ENCODE results near the gene POTEF.
"Not testable (repeated sequence)": the region's sequence is repeated elsewhere in the genome, so short reads cannot be mapped to it uniquely, and the experiment has no call there.

POTEF gene

DNA sequence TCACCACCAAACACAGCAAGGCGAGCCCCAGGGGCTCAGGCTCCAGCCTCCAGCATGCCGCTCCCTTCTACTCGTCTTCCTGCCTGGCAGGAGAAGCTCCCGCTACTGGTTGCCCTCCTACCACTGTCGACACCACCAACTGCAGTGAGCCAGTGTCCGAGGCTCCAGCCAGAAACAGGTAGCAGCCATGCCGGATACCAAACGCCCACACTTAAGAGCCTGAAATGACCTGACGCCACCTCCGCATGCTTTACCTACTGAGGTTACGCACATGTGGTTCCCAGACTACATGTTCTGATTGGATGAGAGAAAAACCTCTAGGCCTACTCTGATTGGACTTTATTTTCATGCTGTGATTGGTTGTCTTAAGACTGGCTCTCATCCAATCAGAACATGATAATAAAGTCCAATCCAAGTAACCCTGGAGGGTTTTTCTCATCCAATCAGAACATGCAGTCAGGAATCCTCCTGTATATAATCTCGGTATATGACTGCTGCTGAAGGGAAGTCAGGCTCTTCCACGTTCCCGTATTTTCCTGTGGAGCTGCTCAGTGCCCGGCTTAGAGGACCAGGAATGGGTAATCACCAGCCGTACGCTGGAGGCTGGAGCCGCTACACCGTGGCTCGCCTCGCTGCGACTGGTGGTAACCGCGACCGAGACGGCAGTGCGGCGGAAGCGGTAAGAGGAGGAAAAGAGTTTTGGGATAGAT lies at the start of gene POTEF:
TSS of gene POTEF (minus strand) at position 103 of the 710 bp plus-strand sequence. CDS start 8,707 bp downstream, outside the sequence.
- DNase-seq (ENCODE audit: low read depth): not testable (repeated sequence)

GRCh38 chr2:130174866-130175265 lies 45.8 kb upstream of the POTEF start:
- DNase-seq (ENCODE audit: low read depth): not testable (repeated sequence)

DNA sequence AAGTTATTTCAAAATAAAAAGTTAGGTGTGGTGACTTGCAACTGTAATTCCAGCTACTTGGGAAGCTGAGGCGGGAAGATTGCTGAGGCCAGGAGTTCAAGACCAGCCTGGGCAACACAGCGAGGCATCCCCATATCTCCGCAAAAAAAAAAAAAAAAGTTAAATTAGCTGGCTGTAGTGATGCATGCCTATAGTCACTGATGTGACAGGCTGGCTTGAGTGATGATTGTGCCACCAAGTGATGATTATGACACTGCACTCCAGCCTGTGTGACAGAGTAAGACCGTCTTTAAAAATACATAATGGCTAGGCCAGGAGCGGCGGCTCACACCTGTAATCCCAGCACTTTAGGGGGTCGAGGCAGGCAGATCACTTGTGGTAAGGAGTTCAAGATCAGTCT lies 40.9 kb upstream of the POTEF start:
- no peak for DNase-seq (ENCODE audit: low read depth)

DNA sequence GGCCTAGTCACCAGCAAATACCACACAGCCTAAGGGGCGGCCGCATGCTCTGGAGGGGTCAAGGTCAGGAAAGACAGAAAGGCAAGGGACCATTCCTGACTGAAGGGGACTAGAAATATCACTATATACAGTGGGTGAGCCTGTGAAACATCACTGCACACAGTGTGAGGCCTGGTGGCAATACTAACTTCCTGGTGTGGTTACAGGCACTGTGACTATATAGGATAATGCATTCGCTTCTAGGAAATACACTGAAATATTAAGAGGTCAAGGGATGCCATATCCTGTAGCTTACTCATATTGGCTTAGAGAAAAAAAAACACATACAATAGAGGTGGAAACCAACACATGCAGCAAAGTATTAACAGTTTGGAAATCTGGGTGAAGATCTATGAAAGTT lies 40.1 kb upstream of the POTEF start:
- not testable (repeated sequence) for DNase-seq (ENCODE audit: low read depth)

GRCh38 chr2:130166611-130167010 lies 37.6 kb upstream of the POTEF start:
- not testable (repeated sequence) for DNase-seq (ENCODE audit: low read depth)

DNA sequence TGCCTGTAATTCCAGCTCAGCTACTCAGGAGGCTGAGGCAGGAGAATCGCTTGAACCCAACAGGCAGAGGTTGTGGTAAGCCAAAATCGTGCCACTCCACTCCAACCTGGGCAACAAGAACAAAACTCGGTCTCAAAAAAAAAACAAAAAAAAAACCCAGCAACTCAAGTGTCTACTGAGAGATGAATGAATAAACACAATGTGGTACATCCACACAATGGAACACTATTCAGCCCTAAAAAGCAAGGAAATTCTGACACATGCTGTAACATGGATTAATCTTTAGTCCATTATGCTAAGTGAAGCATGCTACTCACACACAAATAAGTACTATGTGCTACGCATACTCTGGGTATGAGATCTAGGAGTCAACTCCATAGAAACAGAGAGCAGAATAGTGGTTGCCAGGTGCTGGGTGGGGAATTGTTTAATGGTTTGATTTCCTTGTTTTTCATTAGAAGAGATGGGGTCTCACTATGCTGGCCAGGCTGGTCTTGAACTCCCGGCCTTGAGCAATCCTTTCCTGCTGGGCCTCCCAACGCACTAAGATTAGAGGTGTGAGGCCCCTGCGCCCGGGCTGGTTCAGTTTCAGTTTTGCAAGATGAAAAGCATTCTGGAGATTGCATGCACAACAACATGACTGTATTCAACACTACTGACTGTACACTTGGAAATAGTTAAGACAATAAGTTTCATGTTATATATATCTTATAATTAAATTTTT lies 36.4 kb upstream of the POTEF start:
- no peak for DNase-seq (ENCODE audit: low read depth)

DNA sequence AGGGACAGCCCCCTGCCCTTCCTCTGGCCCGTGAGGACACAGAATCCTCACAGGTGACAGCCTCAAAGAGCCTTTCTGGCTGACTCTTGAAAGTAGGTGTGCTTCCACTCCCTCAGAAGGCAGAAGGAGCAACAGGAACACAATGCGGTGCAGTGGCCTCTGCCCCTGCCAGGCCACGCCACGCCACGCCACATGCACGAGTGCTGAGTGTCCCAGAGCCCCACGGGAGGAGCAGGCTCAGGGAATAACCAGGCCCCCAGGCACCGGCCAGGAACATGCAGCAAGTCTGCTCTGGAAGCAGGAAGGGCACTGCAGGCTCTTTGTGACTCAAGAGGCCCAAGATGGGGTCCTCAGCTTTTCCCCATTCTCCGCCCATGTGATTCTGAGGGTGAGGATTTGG lies 33.9 kb upstream of the POTEF start:
- DNase-seq (ENCODE audit: low read depth): no peak

DNA sequence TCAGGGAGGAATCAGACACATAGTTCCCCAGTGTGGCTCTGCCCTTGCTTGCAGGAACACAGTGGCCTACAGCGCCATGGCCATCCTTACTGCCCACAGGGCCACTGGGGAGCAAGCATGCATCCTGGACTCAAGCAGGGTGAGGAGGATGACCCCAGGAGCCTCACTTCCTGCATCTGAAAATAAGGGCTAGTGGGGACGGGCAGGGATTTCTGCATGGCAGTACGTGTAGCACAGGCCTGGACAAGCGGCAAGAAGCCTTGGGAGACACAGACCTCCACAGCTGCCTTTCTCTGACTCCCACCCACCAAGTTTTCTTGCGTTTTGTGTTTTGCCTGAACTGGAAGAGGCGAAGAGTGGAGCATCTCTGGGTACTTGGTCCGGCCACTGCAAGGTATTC lies 33.5 kb upstream of the POTEF start:
- DNase-seq (ENCODE audit: low read depth): not testable (repeated sequence)

- not testable (repeated sequence) for DNase-seq (ENCODE audit: low read depth)
Measured at GRCh38 chr2:130160838-130161705, 32.0 kb upstream of the POTEF start.

DNA sequence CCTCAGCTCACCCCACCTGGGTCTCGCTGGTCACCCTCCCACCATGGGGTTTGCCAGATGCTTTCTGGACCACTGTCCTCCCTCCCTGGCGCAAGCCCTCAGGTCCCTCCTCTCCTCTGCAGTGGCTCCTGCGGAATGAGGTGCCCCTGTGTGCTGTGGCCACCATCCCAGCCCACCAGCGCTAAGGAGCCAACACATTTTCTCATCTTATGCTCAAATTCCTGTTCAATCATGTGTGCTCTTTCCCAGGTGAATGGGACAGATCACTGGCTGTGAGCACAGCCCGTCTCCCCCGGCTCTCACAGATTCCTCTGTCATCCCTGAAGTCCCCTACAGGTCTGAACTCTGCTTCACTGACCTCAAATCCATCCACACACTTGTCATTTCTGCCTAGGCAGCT lies 31.1 kb upstream of the POTEF start:
- no peak for DNase-seq (ENCODE audit: low read depth)

GRCh38 chr2:130159376-130159775 lies 30.4 kb upstream of the POTEF start:
- not testable (repeated sequence) for DNase-seq (ENCODE audit: low read depth)

DNA sequence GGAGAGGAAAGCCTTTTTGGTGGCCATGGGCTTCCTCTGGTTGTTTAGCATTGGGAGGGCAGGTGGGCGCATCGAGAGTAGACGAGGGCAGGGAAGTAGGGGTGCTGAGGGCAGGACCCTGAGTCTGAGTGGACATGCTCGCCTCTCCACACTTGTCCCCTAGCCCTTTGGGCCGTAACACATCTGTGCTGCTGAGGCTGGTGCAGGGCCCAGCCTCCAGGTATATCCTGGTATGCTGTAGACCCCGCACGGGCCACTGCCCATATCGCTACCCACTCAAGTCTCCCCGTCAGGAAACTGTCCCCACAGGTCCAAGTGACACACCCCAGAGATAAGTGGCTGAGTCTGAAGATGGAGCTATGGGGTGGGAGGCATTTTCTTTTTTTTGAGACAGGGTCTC lies 29.6 kb upstream of the POTEF start:
- DNase-seq (ENCODE audit: low read depth): no peak

- not testable (repeated sequence) for DNase-seq (ENCODE audit: low read depth)
Measured at GRCh38 chr2:130157825-130158514, 28.9 kb upstream of the POTEF start.

GRCh38 chr2:130157354-130157753 lies 28.3 kb upstream of the POTEF start:
- not testable (repeated sequence) for DNase-seq (ENCODE audit: low read depth)

DNA sequence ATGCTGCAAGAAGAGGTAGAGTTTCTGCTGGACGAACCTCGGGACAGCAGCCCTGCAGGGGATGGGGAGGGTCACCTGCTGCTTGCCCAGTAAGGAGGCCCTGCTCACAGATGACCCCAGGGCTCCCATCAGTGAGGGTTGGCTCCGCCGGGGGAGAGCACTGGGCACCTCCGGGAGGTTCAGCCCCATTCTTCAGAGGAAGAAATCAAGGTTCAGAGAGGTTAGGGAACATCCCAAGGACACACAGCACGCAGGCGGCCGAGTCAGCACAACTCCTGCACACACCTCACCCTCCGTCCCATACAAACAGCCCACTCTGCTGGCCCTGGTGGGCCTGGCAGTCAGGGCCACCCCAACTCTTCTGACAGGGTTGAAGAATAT lies 27.6 kb upstream of the POTEF start:
- no peak for DNase-seq (ENCODE audit: low read depth)

- not testable (repeated sequence) for DNase-seq (ENCODE audit: low read depth)
Measured at GRCh38 chr2:130155956-130156623, 27.1 kb upstream of the POTEF start.

- DNase-seq (ENCODE audit: low read depth): no peak
Measured at GRCh38 chr2:130154773-130155765, 26.0 kb upstream of the POTEF start.

DNA sequence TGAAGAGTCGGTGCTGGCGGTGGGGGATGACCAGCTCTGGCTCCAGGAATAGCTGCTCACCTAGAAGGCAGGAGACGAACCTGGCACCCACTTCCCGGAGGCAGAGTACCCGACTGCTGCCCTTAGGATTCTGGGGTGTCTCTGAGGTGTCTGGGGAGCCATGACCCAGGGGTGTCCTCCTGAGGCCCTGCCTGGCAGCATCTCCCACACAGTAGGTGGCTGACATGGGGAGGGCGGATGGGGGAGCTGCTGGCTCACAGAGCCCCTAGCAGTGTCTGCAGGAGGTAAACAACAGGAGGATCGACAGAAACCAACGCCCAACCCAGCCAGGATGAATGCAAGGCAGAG lies 25.4 kb upstream of the POTEF start:
- DNase-seq (ENCODE audit: low read depth): not testable (repeated sequence)

- not testable (repeated sequence) for DNase-seq (ENCODE audit: low read depth)
Measured at GRCh38 chr2:130153721-130154422, 24.9 kb upstream of the POTEF start.
